NCI-H345 treated with DMSO at 0.1 percent for 48 hours (cell line): ENCODE results near the gene AGBL5.
"Not testable (repeated sequence)": the region's sequence is repeated elsewhere in the genome, so short reads cannot be mapped to it uniquely, and the experiment has no call there.

Experiments
- DNase-seq: peaks from one replicate; lab custom pipeline; 2025; ENCODE audit not compliant: unreplicated experiment; lab: John Stamatoyannopoulos, UW

Gene AGBL5

DNA sequence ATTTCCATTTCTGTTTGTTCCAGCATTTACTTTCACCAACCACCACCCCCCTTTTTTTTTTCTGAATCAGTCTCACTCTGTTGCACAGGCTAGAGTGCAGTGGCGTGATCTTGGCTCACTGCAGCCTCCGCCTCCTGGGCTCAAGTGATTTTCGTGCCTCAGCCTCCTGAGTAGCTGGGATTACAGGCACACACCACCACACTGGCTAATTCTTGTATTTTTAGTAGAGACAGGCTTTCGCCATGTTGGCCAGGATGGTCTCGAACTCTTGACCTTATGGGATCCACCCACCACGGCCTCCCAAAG, 24.1 kb downstream of the AGBL5 start:
- DNase-seq = not testable (repeated sequence)

DNA sequence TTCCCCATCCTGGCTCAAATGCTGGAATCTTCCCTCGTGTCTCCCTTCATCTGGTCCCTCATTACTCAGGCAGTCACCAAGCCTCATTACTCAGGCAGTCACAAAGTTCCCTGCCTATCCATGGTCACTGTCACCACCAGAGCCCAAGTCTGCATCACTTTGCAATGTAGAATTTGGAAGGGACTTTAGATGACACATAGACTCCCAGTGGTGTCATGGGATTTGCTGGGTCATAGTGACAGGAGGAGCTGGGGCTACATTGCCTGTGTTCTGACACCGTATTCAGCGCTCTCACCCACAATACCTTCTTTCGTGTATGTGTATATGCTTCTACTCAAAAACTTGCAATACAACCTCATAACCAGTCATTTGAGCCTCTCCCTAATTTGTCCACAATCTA, 24.9 kb downstream of the AGBL5 start:
- no peak for DNase-seq

DNA sequence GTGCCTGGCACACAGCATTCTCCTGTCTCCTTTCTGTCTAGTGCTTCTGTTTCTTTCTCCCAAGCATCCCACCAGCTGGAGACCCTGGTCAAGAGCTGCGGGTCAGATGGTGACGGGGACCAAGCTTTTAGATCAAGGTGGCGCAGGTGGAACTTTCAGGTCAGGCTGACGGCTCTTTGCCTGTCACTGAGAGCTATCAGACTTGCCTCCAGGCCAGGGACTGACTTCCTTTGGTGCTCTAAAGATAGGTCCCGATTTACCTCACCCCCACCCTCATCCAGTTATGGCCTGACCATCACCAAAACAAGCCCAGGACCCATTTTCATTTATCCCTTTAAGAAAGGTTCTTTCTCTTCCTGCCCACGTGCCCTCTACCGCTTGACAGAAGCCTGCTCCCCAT, 25.8 kb downstream of the AGBL5 start:
- no peak for DNase-seq

DNA sequence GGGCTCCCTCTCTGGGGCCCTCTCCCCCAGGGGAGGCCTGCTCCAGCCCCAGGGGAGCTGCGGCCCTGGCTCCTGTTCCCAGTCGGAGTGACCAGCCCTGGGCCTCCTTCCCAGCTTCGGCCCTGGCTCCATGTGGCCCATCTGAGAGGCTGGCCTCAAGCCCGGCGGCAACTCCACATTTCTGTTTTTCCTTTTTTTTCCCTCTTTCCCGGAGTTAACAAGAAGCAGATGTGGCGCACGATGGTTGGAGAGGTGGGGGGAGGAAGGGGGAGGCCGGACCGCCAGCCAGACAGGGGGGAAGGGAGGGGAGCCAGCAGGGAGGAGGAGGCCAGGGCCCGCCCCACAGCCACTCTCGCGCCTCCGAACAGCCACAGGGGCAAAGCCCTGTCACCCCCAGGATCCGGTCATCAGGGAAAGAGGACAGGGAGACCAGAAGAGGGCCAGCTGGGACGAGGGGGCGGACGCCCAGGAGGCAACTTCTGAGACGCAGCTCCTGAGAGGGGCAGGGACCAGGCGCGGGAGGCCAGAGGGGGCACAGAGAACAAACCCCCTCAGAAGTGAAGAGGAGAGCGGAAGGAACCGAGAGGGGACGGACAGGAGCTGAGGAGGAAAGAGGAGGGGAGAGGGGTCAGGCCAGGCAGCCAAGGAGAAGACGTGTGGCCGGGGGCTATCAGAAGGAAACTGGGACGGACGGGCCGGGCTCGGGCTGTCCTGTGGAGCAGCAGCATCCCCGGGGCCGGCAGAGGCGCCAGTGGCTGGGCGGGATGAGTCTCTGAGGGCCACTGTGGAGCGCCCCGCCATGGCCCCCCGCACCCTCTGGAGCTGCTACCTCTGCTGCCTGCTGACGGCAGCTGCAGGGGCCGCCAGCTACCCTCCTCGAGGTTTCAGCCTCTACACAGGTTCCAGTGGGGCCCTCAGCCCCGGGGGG, 27.1 kb downstream of the AGBL5 start, which contains the start of gene EMILIN1:
TSS of gene EMILIN1 (plus strand) at position 349 of the 928 bp plus-strand sequence. CDS start at position 800, 451 bp downstream.
- DNase-seq = no peak

DNA sequence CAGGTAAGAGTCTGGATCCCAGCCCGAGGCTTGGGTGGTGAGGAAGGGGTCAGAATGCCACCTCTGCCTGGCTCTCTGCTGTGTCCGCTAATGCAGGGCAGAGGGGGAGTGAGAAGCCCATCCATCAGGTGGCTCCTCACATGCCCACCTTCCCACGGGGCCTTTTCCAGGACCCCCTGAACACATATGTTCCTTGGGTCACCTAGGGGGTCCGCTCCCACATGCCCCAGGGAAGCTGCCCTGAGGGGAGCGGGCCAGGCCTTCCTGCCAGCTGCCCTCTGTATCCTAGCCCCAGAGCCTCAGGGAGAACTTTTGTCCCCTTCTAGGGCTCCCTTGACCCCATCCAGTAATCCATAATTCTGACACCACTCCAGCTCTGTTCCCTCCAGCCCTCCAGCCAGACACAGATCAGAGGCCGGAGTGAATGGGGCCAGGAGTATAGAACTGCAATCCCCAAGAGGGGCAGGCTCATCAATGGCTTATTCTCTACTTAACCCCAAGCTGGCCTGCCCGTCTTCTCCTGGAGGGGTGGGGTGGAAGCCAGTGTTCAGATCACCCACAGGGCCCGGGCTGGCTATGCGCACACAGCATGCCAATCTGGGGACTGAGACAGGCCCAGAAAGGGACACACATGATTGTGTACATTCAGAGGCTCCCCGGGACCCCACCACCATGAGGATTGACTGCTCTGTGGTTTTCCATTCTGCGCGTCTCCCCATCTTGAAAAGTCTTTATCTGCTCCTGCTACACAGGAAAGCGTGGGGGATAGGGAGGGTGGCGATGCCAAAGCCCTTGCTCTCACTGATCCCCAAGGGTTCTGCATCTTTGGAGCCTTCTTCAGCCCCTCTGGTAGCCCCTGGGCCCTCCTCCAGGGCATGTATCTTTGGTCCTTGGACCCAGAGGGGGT, 28.0 kb downstream of the AGBL5 start:
- DNase-seq = no peak

DNA sequence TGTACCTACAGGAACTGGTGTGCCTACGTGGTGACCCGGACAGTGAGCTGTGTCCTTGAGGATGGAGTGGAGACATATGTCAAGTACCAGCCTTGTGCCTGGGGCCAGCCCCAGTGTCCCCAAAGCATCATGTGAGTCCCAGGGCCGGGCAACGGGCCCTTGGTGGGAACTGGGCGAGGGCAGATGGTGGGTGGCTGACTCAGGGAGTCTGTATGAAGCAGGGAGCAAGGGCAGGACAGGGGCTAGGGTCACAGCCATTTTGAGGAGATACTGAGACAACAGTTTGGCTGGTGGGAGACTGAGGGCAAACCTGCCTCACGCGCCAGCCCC, 28.6 kb downstream of the AGBL5 start:
- DNase-seq = no peak

DNA sequence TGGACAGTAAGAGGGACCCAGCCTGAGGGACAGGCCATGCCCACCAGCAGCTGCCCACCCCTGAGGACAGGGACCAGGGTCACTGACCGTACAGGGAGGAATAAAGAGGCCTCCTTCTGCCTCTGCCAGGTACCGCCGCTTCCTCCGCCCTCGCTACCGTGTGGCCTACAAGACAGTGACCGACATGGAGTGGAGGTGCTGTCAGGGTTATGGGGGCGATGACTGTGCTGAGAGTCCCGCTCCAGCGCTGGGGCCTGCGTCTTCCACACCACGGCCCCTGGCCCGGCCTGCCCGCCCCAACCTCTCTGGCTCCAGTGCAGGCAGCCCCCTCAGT, 29.1 kb downstream of the AGBL5 start:
- no peak for DNase-seq

DNA sequence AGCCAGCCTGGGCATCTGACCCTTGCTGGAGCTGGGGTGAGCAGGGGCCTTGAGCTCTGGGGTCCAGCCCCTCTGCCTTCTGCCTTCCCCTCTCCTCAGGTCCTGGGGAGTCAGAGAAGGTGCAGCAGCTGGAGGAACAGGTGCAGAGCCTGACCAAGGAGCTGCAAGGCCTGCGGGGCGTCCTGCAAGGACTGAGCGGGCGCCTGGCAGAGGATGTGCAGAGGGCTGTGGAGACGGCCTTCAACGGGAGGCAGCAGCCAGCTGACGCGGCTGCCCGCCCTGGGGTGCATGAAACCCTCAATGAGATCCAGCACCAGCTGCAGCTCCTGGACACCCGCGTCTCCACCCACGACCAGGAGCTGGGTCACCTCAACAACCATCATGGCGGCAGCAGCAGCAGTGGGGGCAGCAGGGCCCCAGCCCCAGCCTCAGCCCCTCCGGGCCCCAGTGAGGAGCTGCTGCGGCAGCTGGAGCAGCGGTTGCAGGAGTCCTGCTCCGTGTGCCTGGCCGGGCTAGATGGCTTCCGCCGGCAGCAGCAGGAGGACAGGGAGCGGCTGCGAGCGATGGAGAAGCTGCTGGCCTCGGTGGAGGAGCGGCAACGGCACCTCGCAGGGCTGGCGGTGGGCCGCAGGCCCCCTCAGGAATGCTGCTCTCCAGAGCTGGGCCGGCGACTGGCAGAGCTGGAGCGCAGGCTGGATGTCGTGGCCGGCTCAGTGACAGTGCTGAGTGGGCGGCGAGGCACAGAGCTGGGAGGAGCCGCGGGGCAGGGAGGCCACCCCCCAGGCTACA, 30.7 kb downstream of the AGBL5 start:
- DNase-seq = no peak

DNA sequence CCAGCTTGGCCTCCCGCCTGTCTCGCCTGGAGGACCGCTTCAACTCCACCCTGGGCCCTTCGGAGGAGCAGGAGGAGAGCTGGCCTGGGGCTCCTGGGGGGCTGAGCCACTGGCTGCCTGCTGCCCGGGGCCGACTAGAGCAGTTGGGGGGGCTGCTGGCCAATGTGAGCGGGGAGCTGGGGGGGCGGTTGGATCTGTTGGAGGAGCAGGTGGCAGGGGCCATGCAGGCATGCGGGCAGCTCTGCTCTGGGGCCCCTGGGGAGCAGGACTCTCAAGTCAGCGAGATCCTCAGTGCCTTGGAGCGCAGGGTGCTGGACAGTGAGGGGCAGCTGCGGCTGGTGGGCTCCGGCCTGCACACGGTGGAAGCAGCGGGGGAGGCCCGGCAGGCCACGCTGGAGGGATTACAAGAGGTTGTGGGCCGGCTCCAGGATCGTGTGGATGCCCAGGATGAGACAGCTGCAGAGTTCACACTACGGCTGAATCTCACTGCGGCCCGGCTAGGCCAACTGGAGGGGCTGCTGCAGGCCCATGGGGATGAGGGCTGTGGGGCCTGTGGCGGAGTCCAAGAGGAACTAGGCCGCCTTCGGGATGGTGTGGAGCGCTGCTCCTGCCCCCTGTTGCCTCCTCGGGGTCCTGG, 31.4 kb downstream of the AGBL5 start:
- DNase-seq = no peak

GRCh38 chr2:27083410-27084296, 32.2 kb downstream of the AGBL5 start:
- DNase-seq = no peak

- DNase-seq = no peak
Measured at GRCh38 chr2:27084297-27085061, 33.0 kb downstream of the AGBL5 start.

DNA sequence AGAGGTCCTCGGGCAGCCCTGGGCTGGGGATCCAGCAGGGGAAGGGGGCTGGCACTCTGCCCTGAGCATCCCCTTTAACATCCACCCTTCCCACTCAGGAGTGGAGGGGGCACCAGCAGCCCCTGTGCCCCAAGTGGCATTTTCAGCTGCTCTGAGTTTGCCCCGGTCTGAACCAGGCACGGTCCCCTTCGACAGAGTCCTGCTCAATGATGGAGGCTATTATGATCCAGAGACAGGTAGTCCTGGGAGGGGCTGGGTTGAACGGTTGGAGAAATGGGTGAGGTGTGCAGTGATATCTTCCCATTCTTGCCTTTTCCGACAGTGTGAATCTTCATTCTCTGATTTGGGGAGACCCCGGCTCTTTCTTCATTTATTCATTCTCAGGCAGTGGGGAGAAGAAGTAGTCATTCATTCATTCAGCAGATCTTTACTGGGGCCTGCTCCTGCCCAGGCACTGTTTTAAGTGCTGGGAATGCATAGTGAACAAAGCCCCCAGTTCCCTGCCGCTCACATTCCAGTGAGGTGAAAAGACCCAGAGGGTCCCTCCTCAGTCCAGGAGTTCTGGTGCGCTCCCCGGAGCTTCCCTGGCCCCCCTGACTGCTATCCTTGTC, 33.7 kb downstream of the AGBL5 start:
- no peak for DNase-seq

DNA sequence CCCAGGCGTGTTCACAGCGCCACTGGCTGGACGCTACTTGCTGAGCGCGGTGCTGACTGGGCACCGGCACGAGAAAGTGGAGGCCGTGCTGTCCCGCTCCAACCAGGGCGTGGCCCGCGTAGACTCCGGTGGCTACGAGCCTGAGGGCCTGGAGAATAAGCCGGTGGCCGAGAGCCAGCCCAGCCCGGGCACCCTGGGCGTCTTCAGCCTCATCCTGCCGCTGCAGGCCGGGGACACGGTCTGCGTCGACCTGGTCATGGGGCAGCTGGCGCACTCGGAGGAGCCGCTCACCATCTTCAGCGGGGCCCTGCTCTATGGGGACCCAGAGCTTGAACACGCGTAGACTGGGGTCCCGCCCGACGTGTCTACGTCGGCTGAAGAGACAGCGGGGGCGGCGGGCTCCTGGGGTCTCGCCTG, 34.2 kb downstream of the AGBL5 start:
- peak; percentile 16 for DNase-seq

- peak; percentile 92 for DNase-seq
Measured at GRCh38 chr2:27086090-27086723, 34.7 kb downstream of the AGBL5 start.

GRCh38 chr2:27086724-27087593, 35.5 kb downstream of the AGBL5 start, which contains the start of gene KHK:
TSS of gene KHK (plus strand) at chr2:27086772. CDS start at chr2:27087260, 488 bp downstream.
- peak; percentile 70 for DNase-seq

- no peak for DNase-seq
Measured at GRCh38 chr2:27087823-27088410, 36.4 kb downstream of the AGBL5 start.

GRCh38 chr2:27088634-27089033, 37.2 kb downstream of the AGBL5 start:
- no peak for DNase-seq
